HAP-1 (cell line): Measurements from ENCODE around the gene HPS1.

ENCODE experiments used
- DNase-seq, 2 experiments: peaks; one replicate each; pipeline ENCODE4 v3.0.0-alpha.2; 2016 to 2020; ENCODE audit warnings: low spot score in 2 of 2
- H3K27me3 ChIP-seq: fragments of 250-450 bp; sonication (Bioruptor Pico); 2 replicates; pipeline ENCODE4 v1.5.1; 2020; ENCODE audit warnings: low read depth, mild to moderate bottlenecking, moderate library complexity
- H3K36me3 ChIP-seq: fragments of 250-450 bp; sonication (Bioruptor Pico); replicated peaks from 2 replicates; pipeline ENCODE4 v1.5.1; 2020; ENCODE audit warnings: mild to moderate bottlenecking
- H3K4me1 ChIP-seq: fragments of 250-450 bp; sonication (Bioruptor Pico); 2 replicates; pipeline ENCODE4 v1.5.1; 2020; ENCODE audit warnings: mild to moderate bottlenecking
- H3K4me3 ChIP-seq: fragments of 250-450 bp; sonication (Bioruptor Pico); 2 replicates; pipeline ENCODE4 v1.5.1; 2020; ENCODE audit warnings: mild to moderate bottlenecking, moderate library complexity
- H3K9me3 ChIP-seq: fragments of 250-450 bp; sonication (Bioruptor Pico); 2 replicates; pipeline ENCODE4 v1.5.1; 2020; ENCODE audit warnings: mild to moderate bottlenecking, moderate library complexity
- in situ Hi-C: fragments of 300-500 bp; cut with MboI; formaldehyde crosslinking; loops from 3 replicates; pipeline ENCODE4 v1.14.3; 2020; ENCODE audit warnings: low sequenced_read_pairs, inconsistent platforms, mixed read lengths

Gene HPS1

GRCh38 chr10:98433371-98433770 lies 13.4 kb downstream of the HPS1 start:
- Histone ChIP-seq H3K4me1 (no peaks in the 10 kb centered on the region), H3K4me3 (no peak overlapping the region), H3K27me3 (no peaks in the 10 kb centered on the region), H3K9me3 (no peaks in the 10 kb centered on the region), H3K36me3 (peaks cover 10% of the 10 kb centered on the region)
- in situ Hi-C loops = no loop called here
- DNase-seq = no peak

DNA sequence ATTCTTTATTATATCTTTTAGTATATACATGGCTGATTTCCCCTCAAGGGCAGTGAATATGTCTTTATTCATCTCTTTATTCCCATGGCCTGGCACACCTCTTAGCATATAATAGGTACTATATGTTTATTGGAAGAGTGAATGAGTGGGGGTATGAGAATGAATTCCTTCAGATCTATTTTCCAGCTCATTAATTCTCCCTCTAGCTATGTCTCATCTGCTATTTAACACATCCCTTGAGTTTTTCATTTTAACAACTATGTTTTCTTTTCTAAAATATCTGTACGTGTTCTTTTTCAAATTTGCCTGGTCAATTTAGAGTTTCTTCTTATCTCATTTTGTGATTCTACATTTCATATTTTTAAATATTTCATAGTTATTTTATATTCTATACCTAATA lies 14.4 kb downstream of the HPS1 start:
- Histone ChIP-seq H3K27me3 (no peaks in the 10 kb centered on the region), H3K36me3 (peaks cover 10% of the 10 kb centered on the region), H3K4me3 (no peak overlapping the region), H3K9me3 (no peaks in the 10 kb centered on the region), H3K4me1 (no peaks in the 10 kb centered on the region)
- no peak for DNase-seq
- in situ Hi-C loops = no loop called here

DNA sequence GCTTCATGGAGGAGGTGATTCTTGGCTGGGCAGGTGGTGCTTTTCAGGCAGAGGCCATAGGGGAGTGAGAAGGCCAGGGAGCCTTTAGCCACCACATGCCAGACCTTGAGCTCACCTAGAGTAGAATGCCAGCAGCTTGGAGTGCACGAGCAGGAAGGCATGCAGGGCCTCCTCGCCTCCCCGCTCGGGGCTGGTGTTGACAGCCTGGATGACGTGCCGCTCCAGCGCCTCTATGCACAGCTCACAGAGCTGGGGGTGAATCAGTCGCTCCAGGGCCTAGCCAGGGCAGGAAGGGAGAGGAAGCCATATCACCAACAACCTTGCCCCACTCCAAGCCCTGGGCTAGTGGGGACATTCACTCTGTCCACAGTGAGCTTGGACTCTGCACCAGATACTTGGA lies 15.7 kb downstream of the HPS1 start:
- no peak for DNase-seq
- no peak overlapping the region for H3K4me3 ChIP-seq
- no peaks in the 10 kb centered on the region for H3K27me3 ChIP-seq
- no peaks in the 10 kb centered on the region for H3K9me3 ChIP-seq
- no peaks in the 10 kb centered on the region for H3K4me1 ChIP-seq
- peaks cover 10% of the 10 kb centered on the region for H3K36me3 ChIP-seq
- in situ Hi-C loops = no loop called here

DNA sequence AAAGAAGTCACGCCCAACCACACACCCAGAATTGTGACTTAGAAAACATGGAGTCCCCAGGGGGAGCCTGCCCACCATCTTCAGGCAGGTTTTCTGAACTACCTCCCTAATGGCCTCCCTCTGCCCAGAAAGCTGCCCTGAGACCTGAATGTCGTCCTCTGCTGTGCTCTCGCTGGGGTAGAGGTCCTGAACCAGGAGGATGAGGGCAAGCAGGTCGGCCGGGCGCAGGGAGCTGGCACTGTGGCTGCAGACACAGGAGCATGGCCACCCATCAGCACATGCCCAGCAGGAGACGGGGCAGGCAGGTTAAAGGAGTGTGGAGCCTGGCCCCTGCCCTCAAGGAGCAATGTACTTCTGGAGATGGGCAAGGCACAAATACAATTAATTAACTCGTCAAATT lies 16.3 kb downstream of the HPS1 start:
- H3K27me3 ChIP-seq = no peaks in the 10 kb centered on the region
- no peak for DNase-seq
- H3K4me3 ChIP-seq = no peak overlapping the region
- in situ Hi-C loops = no loop called here
- no peaks in the 10 kb centered on the region for H3K9me3 ChIP-seq
- H3K36me3 ChIP-seq = peaks cover 10% of the 10 kb centered on the region
- H3K4me1 ChIP-seq = no peaks in the 10 kb centered on the region

GRCh38 chr10:98429320-98430072 lies 17.2 kb downstream of the HPS1 start:
- no peaks in the 10 kb centered on the region for H3K27me3 ChIP-seq
- no peak overlapping the region for H3K4me3 ChIP-seq
- H3K4me1 ChIP-seq = no peaks in the 10 kb centered on the region
- in situ Hi-C loops = no loop called here
- DNase-seq = no peak
- no peaks in the 10 kb centered on the region for H3K9me3 ChIP-seq
- H3K36me3 ChIP-seq = peaks cover 1% of the 10 kb centered on the region

DNA sequence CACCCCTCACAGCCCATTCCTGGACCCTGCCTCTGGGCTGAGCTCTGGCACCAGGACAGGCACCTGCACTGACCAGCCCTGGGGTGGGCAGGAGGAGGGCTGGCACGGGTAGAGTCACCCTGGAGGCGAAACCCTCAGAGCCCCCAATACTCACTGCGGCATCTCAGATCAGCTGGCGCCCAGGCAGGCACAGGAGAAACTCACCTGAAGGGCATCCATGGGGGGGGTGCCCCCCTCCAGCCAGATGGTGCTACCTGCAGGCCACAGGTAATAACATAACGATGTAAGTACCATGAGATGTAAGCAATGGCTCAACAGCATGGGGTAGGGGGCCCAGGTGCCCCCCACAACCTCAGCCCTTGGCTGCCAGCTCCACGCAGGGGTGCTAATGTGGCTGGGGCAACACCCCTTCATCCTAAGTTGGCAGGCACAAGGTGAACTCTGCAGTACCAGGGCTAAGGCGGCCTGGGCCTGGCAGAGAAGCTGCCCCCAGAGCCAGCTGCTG lies 19.7 kb downstream of the HPS1 start:
- in situ Hi-C loops = no loop called here
- no peak overlapping the region for H3K4me3 ChIP-seq
- H3K9me3 ChIP-seq = no peaks in the 10 kb centered on the region
- no peaks in the 10 kb centered on the region; the same call in 1 of the 2 replicates for H3K36me3 ChIP-seq
- H3K4me1 ChIP-seq = no peaks in the 10 kb centered on the region
- H3K27me3 ChIP-seq = no peaks in the 10 kb centered on the region
- DNase-seq = no peak

DNA sequence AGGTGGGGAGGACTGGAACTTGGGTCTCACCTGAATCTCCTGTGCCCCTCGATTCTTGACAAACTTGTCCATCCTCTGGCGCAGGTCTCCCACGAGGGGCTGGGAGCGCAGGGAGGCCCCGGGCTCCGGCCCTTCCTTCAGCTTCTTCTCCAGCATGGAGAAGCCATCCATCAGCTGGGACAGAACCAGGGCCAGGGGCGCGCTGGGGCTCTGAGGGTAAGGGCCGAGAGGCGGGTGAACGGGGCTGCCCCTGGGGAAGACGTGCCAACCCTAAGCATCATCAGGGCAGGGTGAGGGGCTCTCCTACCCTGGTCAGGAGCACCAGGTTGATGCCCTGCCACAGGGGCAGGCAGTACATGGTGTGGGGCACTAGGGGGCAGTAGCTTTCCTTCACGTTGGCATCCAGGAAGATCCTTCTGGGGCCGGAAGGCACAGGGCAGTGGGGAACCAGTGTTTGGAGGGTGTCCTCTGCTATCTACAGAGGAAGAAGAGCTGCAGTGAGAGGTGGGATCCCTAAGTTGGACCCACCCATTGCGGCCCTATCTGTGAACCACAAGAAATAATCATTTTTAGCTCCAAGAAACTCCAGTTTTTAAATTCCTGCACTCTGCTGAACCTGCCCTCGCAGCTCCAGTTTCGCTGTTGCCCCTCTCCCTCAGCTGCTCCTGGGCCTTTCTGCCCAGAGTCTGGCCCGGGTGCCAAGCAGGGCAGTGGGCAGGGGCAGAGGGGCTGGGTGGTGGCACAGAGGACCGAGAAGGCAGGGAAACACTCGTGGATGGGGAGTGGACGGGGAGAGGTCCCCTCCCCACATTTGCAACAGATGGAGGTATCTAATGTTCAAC lies 21.0 kb downstream of the HPS1 start:
- Histone ChIP-seq H3K4me1 (no peaks in the 10 kb centered on the region), H3K27me3 (no peaks in the 10 kb centered on the region), H3K36me3 (no peaks in the 10 kb centered on the region; the same call in 1 of the 2 replicates), H3K9me3 (no peaks in the 10 kb centered on the region), H3K4me3 (no peak overlapping the region)
- in situ Hi-C loops = no loop called here
- peak; percentile 28 to 71 for DNase-seq

DNA sequence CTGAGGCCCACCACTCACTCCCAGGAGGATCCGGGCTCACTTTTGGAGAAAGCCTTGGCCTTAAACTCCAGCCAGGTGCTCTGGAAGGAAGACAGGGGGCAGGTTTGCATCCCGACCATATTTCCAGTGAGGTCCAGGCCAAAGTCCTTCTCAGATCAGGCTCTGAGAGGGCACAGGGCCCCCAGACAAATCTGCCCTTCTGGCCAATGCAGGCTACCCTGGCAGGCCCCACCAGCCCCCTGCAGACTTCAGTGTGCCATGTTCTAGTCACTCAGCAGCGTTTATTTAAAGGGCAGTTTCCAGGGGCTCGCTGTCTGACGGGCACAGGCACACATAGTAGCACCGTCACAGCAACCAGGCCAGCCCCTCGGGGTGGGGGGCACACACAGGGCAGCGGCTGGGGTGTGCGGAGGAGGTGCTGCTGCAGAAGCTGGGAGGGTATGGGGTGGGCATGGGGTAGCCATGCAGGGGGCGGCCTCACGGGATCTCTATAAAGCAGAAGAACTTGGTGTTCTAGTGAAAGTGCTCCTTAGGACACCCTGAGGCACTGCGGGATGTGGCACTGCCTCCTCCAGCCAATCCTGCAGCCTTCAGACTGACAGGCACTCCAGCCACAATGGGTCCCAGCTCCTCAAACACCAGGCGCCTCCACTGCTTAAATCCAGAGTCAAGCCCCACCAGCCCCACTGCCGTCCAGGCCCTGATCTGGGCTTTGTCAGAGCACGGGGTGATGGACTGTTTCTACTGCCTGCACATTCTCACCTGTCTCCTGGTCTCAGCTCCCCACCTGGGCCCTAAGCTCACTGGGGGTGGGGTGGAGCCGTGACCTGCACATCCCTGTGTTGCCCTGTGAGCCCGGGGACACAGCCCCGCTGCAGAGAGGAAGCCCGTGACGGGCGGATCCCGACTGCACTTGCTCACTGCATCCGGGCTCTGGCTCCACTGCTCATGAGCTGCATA lies 22.2 kb downstream of the HPS1 start:
- no peak for DNase-seq
- Histone ChIP-seq H3K36me3 (no peaks in the 10 kb centered on the region; the same call in 1 of the 2 replicates), H3K4me3 (no peak overlapping the region), H3K27me3 (no peaks in the 10 kb centered on the region), H3K4me1 (no peaks in the 10 kb centered on the region), H3K9me3 (no peaks in the 10 kb centered on the region)
- in situ Hi-C loops = no loop called here

- Histone ChIP-seq H3K36me3 (peaks cover 3% of the 10 kb centered on the region; the same call in 1 of the 2 replicates), H3K9me3 (no peaks in the 10 kb centered on the region), H3K27me3 (no peaks in the 10 kb centered on the region), H3K4me1 (no peaks in the 10 kb centered on the region), H3K4me3 (no peak overlapping the region)
- in situ Hi-C loops = no loop called here
- DNase-seq = no peak
These were observed 23.0 kb downstream of the HPS1 start for GRCh38 chr10:98423691-98424120.

GRCh38 chr10:98422182-98422581 lies 24.6 kb downstream of the HPS1 start:
- Histone ChIP-seq H3K4me1 (no peaks in the 10 kb centered on the region), H3K4me3 (no peak overlapping the region), H3K36me3 (peaks cover 3% of the 10 kb centered on the region; the same call in 1 of the 2 replicates), H3K9me3 (no peaks in the 10 kb centered on the region), H3K27me3 (no peaks in the 10 kb centered on the region)
- in situ Hi-C loops = no loop called here
- DNase-seq = no peak

- Histone ChIP-seq H3K9me3 (no peaks in the 10 kb centered on the region), H3K27me3 (no peaks in the 10 kb centered on the region), H3K36me3 (peaks cover 3% of the 10 kb centered on the region; the same call in 1 of the 2 replicates), H3K4me1 (no peaks in the 10 kb centered on the region), H3K4me3 (no peak overlapping the region)
- no peak for DNase-seq
- in situ Hi-C loops = no loop called here
These were observed 25.9 kb downstream of the HPS1 start for GRCh38 chr10:98420786-98421185.

DNA sequence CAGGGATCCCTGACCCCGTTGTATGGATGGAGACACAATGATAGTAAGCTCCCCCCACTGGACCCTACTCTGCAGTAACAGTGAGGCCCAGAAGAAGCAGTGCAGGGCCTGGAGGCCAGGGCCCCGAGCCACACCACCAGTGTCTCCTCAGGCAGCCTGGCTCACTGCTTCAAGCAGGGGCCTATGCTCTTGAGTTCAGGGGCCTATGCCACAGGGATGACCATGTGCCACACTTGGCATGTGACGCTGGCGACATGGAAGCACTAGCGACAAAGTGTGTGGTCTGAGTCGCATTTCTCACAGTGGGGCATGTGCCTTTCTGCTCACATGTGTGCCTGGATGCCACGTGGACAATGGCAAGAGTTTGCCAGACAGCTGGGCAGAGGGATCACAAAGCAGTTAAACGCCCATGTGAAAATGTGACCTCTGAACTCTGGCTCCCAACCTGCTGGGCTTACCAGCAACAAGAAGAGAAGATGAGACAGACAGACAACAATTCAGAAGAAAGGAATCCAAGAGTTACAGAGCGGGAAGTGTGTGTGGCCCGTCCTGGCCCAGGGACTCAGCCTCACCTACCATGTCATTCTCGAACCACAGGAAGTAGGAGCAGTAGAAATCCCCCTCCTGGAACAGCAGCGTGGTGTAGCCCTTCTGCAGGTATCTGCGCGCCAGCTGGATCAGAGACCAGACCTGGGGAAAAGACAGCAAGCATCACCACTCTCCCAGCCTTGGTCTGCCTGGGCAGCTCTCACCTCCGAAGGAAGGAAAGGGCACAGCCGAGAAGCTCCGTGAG lies 27.1 kb downstream of the HPS1 start:
- Histone ChIP-seq H3K9me3 (no peaks in the 10 kb centered on the region), H3K4me1 (peaks cover 7% of the 10 kb centered on the region), H3K36me3 (peaks cover 3% of the 10 kb centered on the region; the same call in 1 of the 2 replicates), H3K27me3 (no peaks in the 10 kb centered on the region), H3K4me3 (no peak overlapping the region)
- in situ Hi-C loops = no loop called here
- no peak for DNase-seq
